IPS-NIHi7 (cell line): ENCODE measurements around the gene UST.

Experiments used
- DNase-seq: peaks from one replicate; pipeline ENCODE4 v3.0.0; 2012; ENCODE audit warnings: mixed read lengths; ENCODE audit errors: extremely low spot score

The UST gene

GRCh38 chr6:149118737-149119653 is 372.2 kb downstream of the UST start:
- DNase-seq: no peak

GRCh38 chr6:149122850-149123821 is 376.3 kb downstream of the UST start:
- DNase-seq: no peak

GRCh38 chr6:149125309-149125708 is 378.5 kb downstream of the UST start:
- no peak for DNase-seq
